ENCODE data around the gene ZNF511.

Gene ZNF511

DNA sequence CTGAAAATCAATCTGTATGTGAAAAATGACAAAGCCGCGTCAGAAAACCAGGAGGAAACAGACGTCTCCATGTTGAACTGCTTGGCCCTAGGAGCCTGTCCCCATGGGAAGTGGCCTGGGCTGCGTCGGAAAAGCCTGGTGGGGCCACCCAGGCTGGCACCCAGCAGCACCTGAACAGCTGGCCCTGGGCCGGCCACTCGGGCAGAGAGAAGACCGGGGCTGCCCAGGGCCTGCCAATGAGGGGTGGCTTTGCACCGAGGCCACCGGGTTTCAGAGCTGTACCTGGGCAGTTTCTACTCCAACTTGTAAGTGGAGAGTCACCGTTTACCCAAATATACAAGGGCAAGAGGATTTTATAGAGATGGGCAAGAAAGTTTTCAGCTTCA, 50.2 kb downstream of the ZNF511 start:
- H3K4ac ChIP-seq (ENCODE audit: low read depth, low read length), result no peak overlapping the region
- no peak overlapping the region for H3K4me3 ChIP-seq (ENCODE audit: low read depth, low read length)
- no peak overlapping the region for H2AK5ac ChIP-seq (ENCODE audit: low read length)
- H4K91ac ChIP-seq (ENCODE audit: low read depth, low read length), result no peak overlapping the region
- no peak overlapping the region for H2BK5ac ChIP-seq (ENCODE audit: low read depth, low read length, poor library complexity)
- peaks cover 2% of the 10 kb centered on the region for H3K9me3 ChIP-seq (ENCODE audit: insufficient read depth, low read depth, low read length)
- H3K4me1 ChIP-seq (ENCODE audit: control insufficient read depth in 1 of 2, insufficient read depth in 2 of 2, low read length in 2 of 2), result peaks cover 8 to 9% of the 10 kb centered on the region in 2 experiments
- no peak overlapping the region for H2BK120ac ChIP-seq (ENCODE audit: insufficient read depth, low read length, poor library complexity)
- no peak overlapping the region for H3K4me2 ChIP-seq (ENCODE audit: low read length)
- H3K23ac ChIP-seq (ENCODE audit: low read length), result no peak overlapping the region
- H2BK12ac ChIP-seq (ENCODE audit: low read length), result no peak overlapping the region
- no peak overlapping the region for H4K12ac ChIP-seq (ENCODE audit: low read depth, low read length)
- no peak overlapping the region for H3K9ac ChIP-seq (ENCODE audit: low read length)
- H3K14ac ChIP-seq (ENCODE audit: low read length), result no peak overlapping the region
- H3K27me3 ChIP-seq (ENCODE audit: insufficient read depth, low read length), result no peaks in the 10 kb centered on the region
- H3K27ac ChIP-seq (ENCODE audit: low read depth, low read length), result no peak overlapping the region
- H3K79me2 ChIP-seq (ENCODE audit: control insufficient read depth, insufficient read depth, low read length, poor library complexity), result peaks cover 4% of the 10 kb centered on the region
- H3K36me3 ChIP-seq (ENCODE audit: control insufficient read depth in 1 of 2, insufficient read depth in 2 of 2, low read length in 2 of 2), result peaks cover 20% of the 10 kb centered on the region in 2 experiments
- H3K18ac ChIP-seq (ENCODE audit: low read length), result no peak overlapping the region
- H3K79me1 ChIP-seq (ENCODE audit: low read length), result peaks cover 6% of the 10 kb centered on the region
- WGBS (ENCODE audit: extremely low coverage, insufficient coverage, insufficient read length), result no CpG with 5 or more reads among the region's 11 CpGs
- no peak overlapping the region for H4K8ac ChIP-seq (ENCODE audit: low read depth, low read length)
- no peak for DNase-seq
- no peak overlapping the region for H2AFZ ChIP-seq (ENCODE audit: insufficient read depth, low read length, poor library complexity)

- H3K4ac ChIP-seq (ENCODE audit: low read depth, low read length), result no peak overlapping the region
- H3K4me1 ChIP-seq (ENCODE audit: control insufficient read depth in 1 of 2, insufficient read depth in 2 of 2, low read length in 2 of 2), result peaks cover 8 to 9% of the 10 kb centered on the region in 2 experiments
- no peak overlapping the region for H2BK5ac ChIP-seq (ENCODE audit: low read depth, low read length, poor library complexity)
- H3K9me3 ChIP-seq (ENCODE audit: insufficient read depth, low read depth, low read length), result peaks cover 2% of the 10 kb centered on the region
- H2BK12ac ChIP-seq (ENCODE audit: low read length), result no peak overlapping the region
- H4K8ac ChIP-seq (ENCODE audit: low read depth, low read length), result no peak overlapping the region
- H3K4me2 ChIP-seq (ENCODE audit: low read length), result no peak overlapping the region
- H3K14ac ChIP-seq (ENCODE audit: low read length), result no peak overlapping the region
- peak; percentile 24 to 47 for DNase-seq
- no CpG with 5 or more reads among the region's 6 CpGs for WGBS (ENCODE audit: extremely low coverage, insufficient coverage, insufficient read length)
- no peak overlapping the region for H3K4me3 ChIP-seq (ENCODE audit: low read depth, low read length)
- peaks cover 6% of the 10 kb centered on the region for H3K79me1 ChIP-seq (ENCODE audit: low read length)
- no peak overlapping the region for H3K23ac ChIP-seq (ENCODE audit: low read length)
- H3K27ac ChIP-seq (ENCODE audit: low read depth, low read length), result no peak overlapping the region
- H3K18ac ChIP-seq (ENCODE audit: low read length), result no peak overlapping the region
- H3K36me3 ChIP-seq (ENCODE audit: control insufficient read depth in 1 of 2, insufficient read depth in 2 of 2, low read length in 2 of 2), result peaks cover 20 to 22% of the 10 kb centered on the region in 2 experiments
- H2BK120ac ChIP-seq (ENCODE audit: insufficient read depth, low read length, poor library complexity), result no peak overlapping the region
- no peaks in the 10 kb centered on the region for H3K27me3 ChIP-seq (ENCODE audit: insufficient read depth, low read length)
- H4K12ac ChIP-seq (ENCODE audit: low read depth, low read length), result no peak overlapping the region
- H3K9ac ChIP-seq (ENCODE audit: low read length), result no peak overlapping the region
- no peak overlapping the region for H2AK5ac ChIP-seq (ENCODE audit: low read length)
- no peak overlapping the region for H4K91ac ChIP-seq (ENCODE audit: low read depth, low read length)
- H2AFZ ChIP-seq (ENCODE audit: insufficient read depth, low read length, poor library complexity), result no peak overlapping the region
- peaks cover 4% of the 10 kb centered on the region for H3K79me2 ChIP-seq (ENCODE audit: control insufficient read depth, insufficient read depth, low read length, poor library complexity)
Observed at GRCh38 chr10:133359554-133359971, 50.8 kb downstream of the ZNF511 start.

- H3K4ac ChIP-seq (ENCODE audit: low read depth, low read length), result no peak overlapping the region
- no peak for DNase-seq
- H2BK120ac ChIP-seq (ENCODE audit: insufficient read depth, low read length, poor library complexity), result no peak overlapping the region
- H4K91ac ChIP-seq (ENCODE audit: low read depth, low read length), result no peak overlapping the region
- no peak overlapping the region for H2AK5ac ChIP-seq (ENCODE audit: low read length)
- no peak overlapping the region for H3K27ac ChIP-seq (ENCODE audit: low read depth, low read length)
- no peak overlapping the region for H3K9ac ChIP-seq (ENCODE audit: low read length)
- H3K14ac ChIP-seq (ENCODE audit: low read length), result no peak overlapping the region
- H4K8ac ChIP-seq (ENCODE audit: low read depth, low read length), result no peak overlapping the region
- H3K18ac ChIP-seq (ENCODE audit: low read length), result no peak overlapping the region
- H3K27me3 ChIP-seq (ENCODE audit: insufficient read depth, low read length), result no peaks in the 10 kb centered on the region
- H2AFZ ChIP-seq (ENCODE audit: insufficient read depth, low read length, poor library complexity), result no peak overlapping the region
- H3K23ac ChIP-seq (ENCODE audit: low read length), result no peak overlapping the region
- peaks cover 8 to 9% of the 10 kb centered on the region in 2 experiments for H3K4me1 ChIP-seq (ENCODE audit: control insufficient read depth in 1 of 2, insufficient read depth in 2 of 2, low read length in 2 of 2)
- peaks cover 2% of the 10 kb centered on the region for H3K9me3 ChIP-seq (ENCODE audit: insufficient read depth, low read depth, low read length)
- H3K79me1 ChIP-seq (ENCODE audit: low read length), result peaks cover 6% of the 10 kb centered on the region
- no peak overlapping the region for H3K4me2 ChIP-seq (ENCODE audit: low read length)
- H3K79me2 ChIP-seq (ENCODE audit: control insufficient read depth, insufficient read depth, low read length, poor library complexity), result peaks cover 4% of the 10 kb centered on the region
- no peak overlapping the region for H3K4me3 ChIP-seq (ENCODE audit: low read depth, low read length)
- H2BK12ac ChIP-seq (ENCODE audit: low read length), result no peak overlapping the region
- no peak overlapping the region for H4K12ac ChIP-seq (ENCODE audit: low read depth, low read length)
- peaks cover 26% of the 10 kb centered on the region in 2 experiments for H3K36me3 ChIP-seq (ENCODE audit: control insufficient read depth in 1 of 2, insufficient read depth in 2 of 2, low read length in 2 of 2)
- no CpG with 5 or more reads among the region's 17 CpGs for WGBS (ENCODE audit: extremely low coverage, insufficient coverage, insufficient read length)
- no peak overlapping the region for H2BK5ac ChIP-seq (ENCODE audit: low read depth, low read length, poor library complexity)
Observed at GRCh38 chr10:133359972-133360610, 51.4 kb downstream of the ZNF511 start.

DNA sequence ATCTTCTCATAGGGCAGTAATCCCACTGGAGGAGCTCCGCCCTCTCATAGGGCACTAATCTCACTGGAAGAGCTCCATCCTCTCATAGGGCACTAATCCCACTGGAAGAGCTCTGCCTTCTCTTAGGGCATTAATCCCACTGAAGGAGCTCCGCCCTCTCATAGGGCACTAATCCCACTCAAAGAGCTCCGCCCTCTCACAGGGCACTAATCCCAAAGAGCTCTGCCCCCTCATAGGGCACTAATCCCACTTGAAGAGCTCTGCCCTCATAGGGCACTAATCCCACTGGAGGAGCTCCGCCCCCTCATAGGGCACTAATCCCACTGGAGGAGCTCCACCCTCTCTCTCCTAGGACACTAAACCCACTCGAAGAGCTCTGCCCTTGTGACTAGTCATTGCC, 52.5 kb downstream of the ZNF511 start:
- H3K4me2 ChIP-seq (ENCODE audit: low read length), result no peak overlapping the region
- H3K9me3 ChIP-seq (ENCODE audit: insufficient read depth, low read depth, low read length), result peaks cover 2% of the 10 kb centered on the region
- H3K79me2 ChIP-seq (ENCODE audit: control insufficient read depth, insufficient read depth, low read length, poor library complexity), result peaks cover 4% of the 10 kb centered on the region
- H4K12ac ChIP-seq (ENCODE audit: low read depth, low read length), result no peak overlapping the region
- no peak overlapping the region for H2AFZ ChIP-seq (ENCODE audit: insufficient read depth, low read length, poor library complexity)
- peaks cover 33 to 34% of the 10 kb centered on the region in 2 experiments for H3K36me3 ChIP-seq (ENCODE audit: control insufficient read depth in 1 of 2, insufficient read depth in 2 of 2, low read length in 2 of 2)
- no peak overlapping the region for H2BK12ac ChIP-seq (ENCODE audit: low read length)
- H3K9ac ChIP-seq (ENCODE audit: low read length), result no peak overlapping the region
- no peak overlapping the region for H2BK120ac ChIP-seq (ENCODE audit: insufficient read depth, low read length, poor library complexity)
- no peak overlapping the region for H3K27ac ChIP-seq (ENCODE audit: low read depth, low read length)
- no CpG with 5 or more reads among the region's 5 CpGs for WGBS (ENCODE audit: extremely low coverage, insufficient coverage, insufficient read length)
- H3K18ac ChIP-seq (ENCODE audit: low read length), result no peak overlapping the region
- no peak overlapping the region for H2BK5ac ChIP-seq (ENCODE audit: low read depth, low read length, poor library complexity)
- H3K14ac ChIP-seq (ENCODE audit: low read length), result no peak overlapping the region
- no peak overlapping the region for H3K4me3 ChIP-seq (ENCODE audit: low read depth, low read length)
- H3K4me1 ChIP-seq (ENCODE audit: control insufficient read depth in 1 of 2, insufficient read depth in 2 of 2, low read length in 2 of 2), result peaks cover 7 to 9% of the 10 kb centered on the region in 2 experiments
- no peak overlapping the region for H2AK5ac ChIP-seq (ENCODE audit: low read length)
- H4K8ac ChIP-seq (ENCODE audit: low read depth, low read length), result no peak overlapping the region
- no peak overlapping the region for H3K23ac ChIP-seq (ENCODE audit: low read length)
- DNase-seq, result no peak
- H3K4ac ChIP-seq (ENCODE audit: low read depth, low read length), result no peak overlapping the region
- H3K79me1 ChIP-seq (ENCODE audit: low read length), result peaks cover 6% of the 10 kb centered on the region
- no peaks in the 10 kb centered on the region for H3K27me3 ChIP-seq (ENCODE audit: insufficient read depth, low read length)
- no peak overlapping the region for H4K91ac ChIP-seq (ENCODE audit: low read depth, low read length)

All from trophoblast cell (in vitro differentiated cells and primary cell).